ENCODE data around the gene DDX41.

Gene DDX41

DNA sequence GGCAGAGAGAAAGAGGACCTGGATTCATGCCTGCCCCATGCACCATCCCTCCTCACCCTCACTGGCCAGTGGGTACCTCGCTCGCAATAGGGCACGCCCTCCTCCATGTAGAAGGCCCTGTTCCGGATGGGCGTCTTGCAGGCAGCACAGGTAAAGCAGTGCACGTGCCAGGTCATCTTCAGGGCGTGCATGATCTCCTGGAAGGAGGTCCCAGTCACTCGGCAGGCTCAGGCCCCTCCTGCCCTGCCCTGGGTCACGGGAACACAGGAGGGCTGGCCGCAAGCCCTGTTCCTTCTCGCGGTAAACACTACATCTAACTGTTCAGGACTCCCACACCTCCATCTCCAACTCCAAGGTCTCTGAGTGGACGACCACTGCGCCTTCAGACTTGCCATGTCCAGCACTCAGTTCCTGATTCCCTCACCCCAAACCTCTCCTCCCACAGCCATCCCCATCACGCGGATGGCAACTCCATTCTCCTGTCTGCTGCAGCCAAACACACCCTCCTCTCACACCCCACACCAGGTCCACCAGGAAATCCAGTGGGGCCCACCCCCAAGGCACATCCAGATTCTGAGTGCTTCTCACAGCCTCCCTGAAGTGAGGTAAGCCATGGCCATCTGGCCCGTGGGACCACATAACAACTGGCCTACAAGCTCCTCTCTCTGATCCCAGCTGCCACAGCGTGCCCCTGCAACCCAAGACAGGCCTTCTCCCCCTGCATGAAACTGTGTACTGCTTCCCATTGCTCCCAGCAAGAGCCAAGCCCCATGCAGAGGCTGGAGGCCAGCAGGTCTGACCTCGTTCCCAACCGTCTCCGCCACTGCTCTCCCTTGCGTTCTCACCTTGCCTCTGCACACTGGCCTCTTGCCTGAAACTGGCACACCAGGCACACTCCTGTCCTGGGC is 32.5 kb downstream of the DDX41 start:
- no peak for DNase-seq (ENCODE audit: low read depth)

- DNase-seq (ENCODE audit: low read depth), result no peak
Measured at GRCh38 chr5:177483042-177483441, 33.7 kb downstream of the DDX41 start.

DNA sequence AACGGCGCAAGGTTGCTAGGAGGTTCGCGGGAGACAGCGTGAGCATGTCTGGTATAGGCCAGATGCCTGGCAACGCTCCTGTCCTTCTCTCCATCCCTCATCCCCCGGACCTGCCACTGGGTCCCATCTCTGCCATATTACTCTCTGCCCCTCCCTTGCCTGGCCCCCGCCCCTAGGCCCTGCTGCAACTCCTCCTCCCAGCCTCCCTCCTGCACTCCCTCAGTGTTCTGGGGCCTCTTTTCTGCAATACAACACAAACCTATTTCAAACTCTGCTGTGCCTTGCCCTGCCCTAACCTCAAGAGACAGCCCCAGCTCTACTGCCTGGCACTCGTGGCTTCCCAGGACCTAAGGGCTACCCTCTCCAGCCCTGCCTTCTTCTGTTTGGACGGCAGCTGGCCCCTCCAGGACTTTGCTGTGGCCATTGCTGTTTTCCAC is 34.4 kb downstream of the DDX41 start:
- no peak for DNase-seq (ENCODE audit: low read depth)

DNA sequence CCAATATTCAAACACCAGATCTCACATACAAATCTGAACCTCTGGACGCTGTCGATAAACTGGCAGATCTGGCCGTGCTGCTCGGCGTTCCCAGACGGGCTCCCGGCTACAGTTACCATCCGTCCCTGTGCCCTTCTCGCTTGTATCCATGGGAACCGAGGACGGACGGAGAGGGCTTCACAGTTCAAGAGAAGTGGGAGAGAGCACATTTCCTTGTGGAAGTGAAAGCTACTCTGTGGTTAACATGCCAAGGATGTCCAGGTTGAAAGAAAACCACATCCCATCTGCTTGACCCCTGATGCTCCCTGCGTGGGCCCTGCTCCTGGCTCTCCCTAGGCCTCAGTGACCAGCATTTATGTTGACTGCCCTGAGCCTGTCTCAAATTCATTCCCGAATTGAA is 37.0 kb downstream of the DDX41 start:
- DNase-seq (ENCODE audit: low read depth), result no peak

DNA sequence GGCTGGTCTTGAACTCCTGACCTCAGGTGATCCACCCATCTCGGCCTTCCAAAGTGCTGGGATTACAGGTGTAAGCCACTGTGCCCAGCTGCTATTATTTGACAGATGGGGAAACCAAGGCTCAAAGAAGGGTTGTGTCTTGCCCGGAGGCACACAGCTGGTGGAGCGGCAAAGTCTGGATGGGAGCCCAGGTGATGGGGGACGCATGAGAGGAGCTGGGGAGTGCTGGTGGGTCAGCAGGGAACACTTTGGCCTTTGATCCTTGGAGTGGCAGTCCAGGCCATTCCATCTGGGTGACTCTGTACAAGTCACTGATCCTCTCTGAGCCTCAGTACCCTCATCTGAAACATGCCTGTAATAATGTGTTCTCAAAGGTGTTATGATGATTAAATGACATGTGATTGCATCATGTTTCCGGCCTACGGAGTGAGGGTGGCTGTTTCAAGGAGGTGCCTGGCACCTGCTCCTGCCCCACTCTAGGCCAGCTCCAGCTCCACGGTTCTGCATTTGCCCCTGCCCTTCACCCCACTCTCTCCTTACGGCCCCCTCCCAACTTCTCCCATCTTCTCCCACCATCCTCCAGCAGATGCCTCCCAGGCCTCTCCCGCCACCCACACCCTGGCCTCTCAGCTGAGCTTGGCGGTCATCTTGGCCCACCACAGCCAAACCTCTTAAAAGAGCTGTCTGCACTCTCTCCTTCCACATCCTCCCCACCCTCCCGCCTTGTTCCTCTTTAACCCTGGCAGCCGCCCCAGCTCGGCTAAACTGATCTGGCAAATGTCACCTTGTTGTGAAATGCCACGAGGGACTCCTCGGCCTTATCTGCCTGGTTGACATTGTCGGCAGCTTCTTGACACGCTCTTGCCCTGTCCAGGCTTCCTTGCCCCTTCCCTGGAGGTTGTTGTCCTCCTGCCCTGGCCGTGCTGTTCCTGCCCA is 37.8 kb downstream of the DDX41 start:
- DNase-seq (ENCODE audit: low read depth), result no peak

DNA sequence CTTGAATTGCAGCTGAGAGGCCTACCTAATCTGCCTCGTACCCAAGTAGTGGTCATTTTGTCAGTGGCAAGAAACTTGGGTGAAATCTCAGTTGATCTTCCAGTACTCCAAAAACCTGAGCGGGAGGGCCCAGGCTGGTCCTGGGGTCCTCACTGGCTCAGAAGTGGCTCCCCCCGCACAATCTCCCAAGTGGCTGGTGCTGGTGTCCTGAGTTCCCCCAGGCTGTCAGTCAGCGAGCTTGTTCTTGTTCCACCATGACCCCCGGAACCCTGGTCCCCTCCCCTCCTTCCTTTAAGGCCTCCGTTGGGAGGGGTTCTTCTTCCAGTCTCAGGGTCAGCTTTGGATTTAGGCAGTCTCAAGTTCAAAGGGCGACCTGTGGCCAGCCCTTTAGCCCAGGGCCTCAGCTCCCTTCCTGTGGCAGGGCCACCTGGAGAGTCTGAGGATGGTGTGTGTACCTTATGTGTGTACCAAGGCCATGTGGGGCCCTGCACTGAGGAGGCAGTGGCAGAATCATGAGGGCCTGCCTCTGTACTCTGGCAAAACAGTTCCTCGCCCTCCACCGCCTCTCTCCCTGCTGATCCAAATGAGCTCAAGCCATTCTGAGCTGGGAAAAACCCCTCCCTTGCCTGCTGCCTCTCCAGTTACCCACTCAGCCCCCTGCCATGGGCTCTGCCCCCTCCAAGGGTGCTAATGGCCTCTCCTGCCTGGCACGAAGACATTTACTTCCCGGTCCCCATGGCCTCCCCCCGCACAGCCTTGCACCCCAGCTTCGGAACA is 38.9 kb downstream of the DDX41 start:
- DNase-seq (ENCODE audit: low read depth), result no peak

GRCh38 chr5:177476531-177477233 is 40.1 kb downstream of the DDX41 start:
- no peak for DNase-seq (ENCODE audit: low read depth)

DNA sequence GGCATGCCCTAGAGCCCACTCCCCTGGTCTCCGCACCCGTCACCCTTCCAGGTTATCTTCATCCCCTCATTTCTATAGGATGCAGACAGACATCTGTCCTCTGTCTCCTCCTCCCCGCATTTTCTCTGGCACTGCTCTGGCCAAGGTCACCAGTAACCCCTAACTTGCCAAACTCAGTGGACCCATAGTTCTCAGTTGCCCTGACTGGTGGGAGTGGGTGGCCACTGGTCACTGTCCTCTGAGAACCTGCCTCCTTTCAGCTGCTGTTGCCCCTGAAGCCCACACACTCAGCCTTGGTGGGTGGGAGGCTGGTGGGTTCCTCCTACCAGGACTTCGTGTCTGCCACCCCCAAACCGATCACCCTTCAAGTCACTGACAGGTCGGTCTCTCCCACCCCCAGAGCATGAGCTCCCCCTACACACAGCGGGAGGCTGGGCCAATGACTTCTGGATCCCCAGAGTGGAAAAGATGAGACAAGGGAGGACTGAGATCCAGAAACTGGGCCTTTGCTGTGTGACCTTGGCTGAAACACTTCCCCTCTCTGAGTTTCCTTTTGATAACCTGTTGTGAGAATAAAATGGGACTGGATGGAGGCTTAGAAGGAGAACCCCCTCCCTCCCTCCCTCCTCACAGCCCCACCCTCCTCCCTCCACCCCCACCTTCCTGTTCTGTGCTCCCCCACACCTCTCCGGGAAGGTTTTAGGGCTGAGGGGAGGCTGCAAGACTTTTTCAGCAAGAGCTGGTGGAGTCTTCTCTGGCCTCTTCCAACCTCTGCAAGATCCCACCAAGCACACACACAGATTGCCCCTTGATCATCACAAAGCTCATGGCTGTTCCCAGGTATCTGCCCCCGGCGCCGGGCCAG is 41.0 kb downstream of the DDX41 start:
- DNase-seq (ENCODE audit: low read depth), result no peak

DNA sequence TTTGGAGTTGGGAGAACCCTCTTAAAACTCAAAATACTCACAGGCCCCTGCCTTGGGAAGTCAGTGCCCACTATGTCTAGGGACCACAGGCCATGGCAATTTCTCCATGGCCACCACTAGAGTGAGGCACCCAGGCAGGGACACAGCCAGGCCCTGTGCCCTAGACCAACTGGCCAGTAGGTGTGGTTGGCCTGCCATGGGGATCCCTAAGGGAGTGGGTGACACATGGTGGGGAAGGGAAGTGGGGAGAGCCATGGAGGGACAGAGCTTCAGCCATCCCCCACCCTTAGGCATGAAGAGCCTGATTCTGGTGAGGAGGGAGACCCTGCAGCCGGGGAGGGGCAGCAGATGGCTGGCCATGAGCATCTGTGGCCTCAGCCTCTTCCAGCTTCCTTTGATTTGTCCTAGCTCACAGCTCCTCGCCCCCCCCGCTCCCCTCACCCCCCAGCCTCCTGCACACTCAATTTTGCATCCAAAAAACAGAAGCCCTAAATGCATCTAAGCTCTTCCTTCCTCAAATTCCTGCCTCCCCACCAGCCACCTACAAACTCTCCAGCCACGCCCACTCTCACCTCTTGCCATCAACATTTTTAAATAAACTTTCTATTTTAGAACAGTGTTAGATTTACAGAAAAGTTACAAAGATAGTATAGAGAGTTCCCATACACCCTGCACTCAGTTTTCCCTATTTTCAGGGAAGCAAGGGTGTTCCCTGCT is 41.8 kb downstream of the DDX41 start:
- no peak for DNase-seq (ENCODE audit: low read depth)

- no peak for DNase-seq (ENCODE audit: low read depth)
Measured at GRCh38 chr5:177474002-177474476, 42.7 kb downstream of the DDX41 start.

DNA sequence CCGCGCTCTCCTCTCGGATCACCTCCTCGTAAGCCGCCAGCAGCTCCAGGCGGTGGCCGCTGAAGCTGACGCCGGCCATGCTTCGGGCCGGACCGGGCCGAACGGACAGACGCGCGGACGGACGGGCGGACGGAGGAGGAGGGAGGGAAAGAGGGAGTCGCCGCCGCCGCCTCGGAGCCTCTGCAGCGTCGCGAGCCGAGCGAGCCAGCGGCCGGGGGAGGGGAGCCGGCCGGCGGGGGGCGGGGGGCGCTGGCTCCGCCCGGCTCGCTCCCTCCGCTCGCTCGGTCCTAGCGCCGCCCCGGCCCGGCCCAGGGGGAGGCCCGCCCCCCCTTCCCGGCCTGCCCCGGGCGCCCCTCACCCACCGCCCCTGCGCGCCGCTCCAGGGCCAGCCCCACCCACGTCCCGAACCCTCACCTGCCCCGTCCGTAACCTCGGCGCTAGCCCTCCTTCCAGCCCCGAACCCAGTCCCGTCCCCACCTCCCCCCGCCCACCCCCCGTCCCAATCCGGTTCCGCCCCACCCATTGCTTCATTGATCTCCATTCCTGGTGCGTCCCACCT is 43.2 kb downstream of the DDX41 start, which contains the start of gene DBN1:
DBN1 (minus strand) TSS at position 192 of the 559 bp plus-strand sequence; CDS start at position 79, 113 bp downstream.
- DNase-seq (ENCODE audit: low read depth), result no peak

DNA sequence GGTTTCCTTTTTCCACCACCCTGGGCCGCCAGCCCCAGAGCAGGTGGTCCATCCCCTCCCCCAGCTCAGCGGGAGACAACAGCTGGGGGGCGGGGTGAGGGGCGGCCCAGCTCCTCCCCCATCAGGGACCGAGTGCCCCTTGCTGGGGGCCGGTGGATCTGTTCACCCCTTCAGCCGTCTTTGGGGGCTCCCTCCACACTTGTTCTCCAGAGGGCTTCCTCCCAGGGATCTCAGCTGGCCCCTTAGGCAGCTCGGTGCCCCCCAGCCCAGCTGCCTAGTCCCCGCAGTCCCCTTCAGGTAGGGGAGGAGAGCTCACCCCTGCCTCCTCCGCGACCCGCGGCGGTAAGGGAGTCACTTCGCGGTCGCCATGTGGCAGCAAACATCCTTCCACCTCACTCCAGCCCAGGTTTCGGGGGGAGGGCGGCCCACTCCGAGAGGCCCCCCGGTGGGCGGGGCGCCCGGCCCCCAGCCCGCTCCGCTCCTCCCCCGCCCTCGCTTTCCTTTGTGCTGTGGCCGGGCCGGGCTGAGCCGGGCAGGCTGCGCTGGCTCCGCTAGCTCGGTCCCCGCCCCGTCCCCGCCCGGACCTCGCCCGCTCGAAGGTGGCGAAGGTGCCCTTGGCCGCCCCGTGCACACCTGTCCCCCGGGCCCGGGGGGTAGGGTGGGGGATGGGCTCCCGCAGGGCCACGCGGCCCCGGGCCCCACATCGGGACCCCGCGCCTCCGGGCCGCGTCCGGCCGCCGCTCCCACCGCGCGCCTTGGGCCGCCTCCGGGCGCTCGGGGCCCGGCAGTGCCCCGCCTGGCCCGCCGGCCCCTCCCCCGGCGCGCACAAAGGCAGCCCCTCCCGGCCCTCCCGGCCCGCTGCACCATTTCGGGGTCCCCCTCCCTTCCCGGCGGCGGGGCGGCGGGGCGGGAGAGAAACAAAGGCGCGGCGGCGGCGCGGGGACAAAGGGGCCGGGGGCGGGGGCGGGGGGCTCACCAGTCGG is 44.0 kb downstream of the DDX41 start:
- DNase-seq (ENCODE audit: low read depth), result no peak

GRCh38 chr5:177471610-177472356 is 45.0 kb downstream of the DDX41 start:
- no peak for DNase-seq (ENCODE audit: low read depth)

DNA sequence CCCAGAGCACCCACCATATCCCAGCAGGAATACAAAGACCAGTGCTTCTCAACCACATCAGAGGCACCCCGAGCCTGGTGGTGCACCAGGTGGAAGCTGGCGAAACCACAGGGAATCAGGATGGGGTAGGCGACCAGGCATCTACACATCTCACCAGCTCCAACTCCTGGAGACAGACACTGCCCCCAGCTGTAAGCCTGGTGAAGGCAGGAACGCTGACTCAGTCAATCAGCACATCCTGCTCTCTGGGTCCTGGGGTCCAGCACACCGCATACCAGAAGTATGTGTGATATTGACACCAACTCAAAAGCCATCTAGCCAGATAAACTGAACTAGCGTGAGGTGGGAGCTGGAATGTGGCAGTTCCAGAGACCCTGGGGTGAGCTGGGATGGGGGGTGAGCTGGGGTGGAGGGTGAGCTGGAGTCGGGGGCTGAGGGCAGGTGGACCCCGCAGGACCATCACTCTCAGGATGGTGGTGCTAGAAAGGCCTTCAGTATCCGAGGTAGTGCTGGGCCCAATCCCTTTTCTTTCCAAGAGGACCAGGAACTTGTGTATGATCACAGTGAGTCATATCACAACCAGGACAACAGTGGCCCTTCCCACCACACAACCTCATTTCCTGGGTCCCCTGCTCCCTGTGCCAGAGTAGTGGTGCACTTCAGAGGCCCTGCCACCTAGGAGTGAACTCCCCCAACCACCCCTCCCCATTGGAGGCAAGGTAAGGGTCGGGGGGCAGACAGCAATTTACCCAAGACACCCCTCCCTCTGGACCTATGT is 45.8 kb downstream of the DDX41 start:
- no peak for DNase-seq (ENCODE audit: low read depth)

GRCh38 chr5:177469750-177470525 is 46.8 kb downstream of the DDX41 start:
- no peak for DNase-seq (ENCODE audit: low read depth)
